ENCODE measurements around the gene MINDY2. TPM values are rescaled to one million over a fixed set of nuclear protein-coding genes. Genes with fewer than 3 reads are reported as not detected.

The MINDY2 gene
- total RNA-seq, 1 experiment from 2014 or later: 17.6 TPM

GRCh38 chr15:58762285-58762684, 8.8 kb upstream of the MINDY2 start:
- intact Hi-C loops (cut with micrococcal nuclease): loop anchor here (5.0 kb wide), 1 partner anchor 535 kb away; no protein-coding TSS in a partner anchor
- no peaks in the 10 kb centered on the region for H3K9me2 ChIP-seq (ENCODE audit: insufficient read depth)
- peaks cover 0 to 7% of the 10 kb centered on the region in 2 experiments; a peak in 2 of 4 replicates for H3K9me3 ChIP-seq (ENCODE audit: control insufficient read depth in 1 of 2, insufficient read depth in 1 of 2, low read depth in 1 of 2, low read length in 2 of 2)
- POLR2A ChIA-PET: no interaction called here
- H3K27ac ChIP-seq (ENCODE audit: low read depth, low read length): no peak overlapping the region
- DNase-seq (ENCODE audit: low read depth, low spot score): no peak
- H4K20me1 ChIP-seq (ENCODE audit: insufficient read depth): no peaks in the 10 kb centered on the region
- H3K79me2 ChIP-seq (ENCODE audit: insufficient read depth, low read length): no peaks in the 10 kb centered on the region
- H3K4me1 ChIP-seq (ENCODE audit: control insufficient read depth in 1 of 2, insufficient read depth in 2 of 2, low read length in 2 of 2): no peaks in the 10 kb centered on the region
- H3K36me3 ChIP-seq (ENCODE audit: control insufficient read depth in 1 of 2, insufficient read depth in 2 of 2, low read length in 2 of 2): no peaks in the 10 kb centered on the region
- no peak overlapping the region for H3K4me3 ChIP-seq (replicated peaks in 1 of 2; ENCODE audit: low read depth in 1 of 2, low read length in 2 of 2)
- BruUV-seq (replicated peaks): no TSS peak
- RAD21 ChIA-PET (ENCODE audit: low non-redundant PET in 1 of 2, low total read pairs in 2 of 2, uncharacterized antibody in 2 of 2, unreplicated experiment in 2 of 2): no interaction called here
- CTCF ChIA-PET: no interaction called here
- ATAC-seq: no peak
- H3K9ac ChIP-seq (ENCODE audit: low read length): no peak overlapping the region
- H3K4me2 ChIP-seq (ENCODE audit: low read length): no peak overlapping the region
- no peaks in the 10 kb centered on the region for H3K27me3 ChIP-seq (ENCODE audit: insufficient read depth, low read length)
- TF ChIP-seq SRF (IDR thresholded peaks at IDR 0.05; ENCODE audit: low read depth) (no peak), EGR1 (IDR thresholded peaks at IDR 0.05; ENCODE audit: low read depth) (no peak), ZFX (IDR thresholded peaks at IDR 0.05) (no peak), YY1 (IDR thresholded peaks at IDR 0.05; ENCODE audit: extremely low read depth, insufficient replicate concordance, low read depth, low read length) (no peak), SIN3A (IDR thresholded peaks at IDR 0.05; ENCODE audit: low read depth) (no peak), CEBPB (IDR thresholded peaks at IDR 0.05; ENCODE audit: low read depth) (no peak), EZH2 (IDR thresholded peaks at IDR 0.05) (no peak), ZNF274 (IDR thresholded peaks at IDR 0.05; ENCODE audit: low read depth, low read length) (no peak), FOSL1 (IDR thresholded peaks at IDR 0.05; ENCODE audit: low read depth) (no peak), CTCF (IDR thresholded peaks at IDR 0.05 in 2 of 3, conservative IDR thresholded peaks at IDR 0.05 in 1 of 3; ENCODE audit: borderline replicate concordance in 1 of 3, insufficient read depth in 1 of 3, low read depth in 2 of 3, low read length in 2 of 3) (no peak), ELF1 (IDR thresholded peaks at IDR 0.05; ENCODE audit: borderline replicate concordance, low read depth) (no peak), ATF3 (IDR thresholded peaks at IDR 0.05) (no peak), RAD21 (IDR thresholded peaks at IDR 0.05; ENCODE audit: low read depth) (no peak), SP1 (IDR thresholded peaks at IDR 0.05; ENCODE audit: low read depth) (no peak), ZBTB33 (IDR thresholded peaks at IDR 0.05; ENCODE audit: extremely low read depth, insufficient replicate concordance, low read length) (no peak), EZH2phosphoT487 (IDR thresholded peaks at IDR 0.05; ENCODE audit: borderline replicate concordance) (no peak), MAX (IDR thresholded peaks at IDR 0.05) (no peak), TCF7L2 (IDR thresholded peaks at IDR 0.05; ENCODE audit: borderline replicate concordance, extremely low read depth, insufficient read depth, insufficient read length) (no peak)
- no peak overlapping the region for H2AFZ ChIP-seq (ENCODE audit: low read depth, low read length, poor library complexity, severe bottlenecking)
